GM19324 (cell line): ENCODE results near the gene CEP131.

Source experiments
- ATAC-seq: cut with Tn5 transposase; IDR thresholded peaks from one replicate; pipeline ENCODE4 v1.9.1; 2021; ENCODE audit warnings: mild to moderate bottlenecking, moderate library complexity; ENCODE audit not compliant: unreplicated experiment, low FRiP score

CEP131 gene

GRCh38 chr17:81171941-81172340, 50.8 kb downstream of the CEP131 start:
- ATAC-seq, result no peak

- no peak for ATAC-seq
Observed at GRCh38 chr17:81170727-81171494, 51.9 kb downstream of the CEP131 start.

GRCh38 chr17:81169870-81170309, 52.9 kb downstream of the CEP131 start:
- no peak for ATAC-seq

DNA sequence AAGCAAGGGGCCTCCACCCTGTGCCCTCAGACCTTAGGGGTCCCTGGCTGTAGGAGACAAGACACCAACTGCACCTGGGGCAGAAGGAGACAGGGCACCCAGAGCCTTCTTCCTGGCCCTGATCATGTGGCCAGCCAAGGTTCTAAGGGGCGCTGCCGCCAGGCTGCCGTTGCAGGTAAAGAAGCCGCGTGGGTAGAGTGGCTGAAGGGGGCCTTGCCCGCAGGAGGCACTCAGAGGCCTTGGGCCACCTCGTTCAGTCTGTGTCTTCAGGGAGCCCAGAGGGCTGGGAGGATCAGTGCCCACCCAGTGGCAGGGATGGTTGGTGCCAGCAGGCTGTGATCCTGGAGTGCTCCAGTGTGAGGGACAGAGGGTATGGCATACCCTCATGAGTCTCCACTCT, 55.1 kb downstream of the CEP131 start:
- ATAC-seq, result no peak

- ATAC-seq, result no peak
Observed at GRCh38 chr17:81167194-81167524, 55.6 kb downstream of the CEP131 start.

- ATAC-seq, result no peak
Observed at GRCh38 chr17:81166033-81166492, 56.7 kb downstream of the CEP131 start, which contains the start of gene AATK. AATK (minus strand) TSS chr17:81166221; CDS start chr17:81165992, 229 bp downstream.

DNA sequence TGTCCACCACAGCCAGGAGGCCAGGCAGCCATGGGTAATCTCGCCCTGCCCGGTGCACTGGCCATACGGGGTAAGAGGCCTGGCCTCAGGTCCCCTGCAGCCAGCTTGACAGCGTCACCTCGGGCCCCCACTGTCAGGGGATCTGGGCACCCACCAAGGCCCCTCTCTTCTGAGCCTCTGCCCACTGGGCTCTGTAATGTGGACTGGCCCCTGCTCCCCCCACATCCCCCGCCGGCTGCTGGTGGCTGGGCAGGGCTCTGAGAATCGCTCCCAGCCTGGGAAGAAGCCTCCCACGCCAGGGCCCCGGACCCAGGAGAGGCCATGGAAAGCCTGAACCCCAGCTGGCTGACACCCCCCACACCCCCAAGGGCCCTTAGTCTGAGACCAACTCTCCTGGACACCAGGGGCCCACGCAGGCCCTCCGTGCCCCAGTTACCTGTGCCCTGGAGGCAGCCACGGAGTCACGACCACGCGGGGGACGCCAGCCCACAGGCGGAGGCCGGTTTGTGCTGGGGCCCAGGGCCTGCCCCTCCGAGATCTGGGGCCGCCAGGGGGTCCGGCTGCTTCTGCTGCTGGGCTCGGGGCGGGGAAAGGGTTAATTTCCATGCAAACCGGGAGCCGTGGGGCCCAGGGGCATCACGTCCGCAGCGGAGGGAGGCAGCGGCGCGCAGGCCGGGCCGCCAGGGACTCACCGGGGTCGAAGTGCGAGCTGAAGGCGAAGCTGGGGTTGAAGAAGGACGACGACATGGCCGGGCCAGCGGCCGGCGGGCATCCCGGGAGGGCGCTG, 57.3 kb downstream of the CEP131 start, which contains the start of gene PVALEF:
PVALEF (plus strand) TSS at position 262 of the 787 bp plus-strand sequence. CDS start 15,720 bp downstream, outside the sequence.
- no peak for ATAC-seq

DNA sequence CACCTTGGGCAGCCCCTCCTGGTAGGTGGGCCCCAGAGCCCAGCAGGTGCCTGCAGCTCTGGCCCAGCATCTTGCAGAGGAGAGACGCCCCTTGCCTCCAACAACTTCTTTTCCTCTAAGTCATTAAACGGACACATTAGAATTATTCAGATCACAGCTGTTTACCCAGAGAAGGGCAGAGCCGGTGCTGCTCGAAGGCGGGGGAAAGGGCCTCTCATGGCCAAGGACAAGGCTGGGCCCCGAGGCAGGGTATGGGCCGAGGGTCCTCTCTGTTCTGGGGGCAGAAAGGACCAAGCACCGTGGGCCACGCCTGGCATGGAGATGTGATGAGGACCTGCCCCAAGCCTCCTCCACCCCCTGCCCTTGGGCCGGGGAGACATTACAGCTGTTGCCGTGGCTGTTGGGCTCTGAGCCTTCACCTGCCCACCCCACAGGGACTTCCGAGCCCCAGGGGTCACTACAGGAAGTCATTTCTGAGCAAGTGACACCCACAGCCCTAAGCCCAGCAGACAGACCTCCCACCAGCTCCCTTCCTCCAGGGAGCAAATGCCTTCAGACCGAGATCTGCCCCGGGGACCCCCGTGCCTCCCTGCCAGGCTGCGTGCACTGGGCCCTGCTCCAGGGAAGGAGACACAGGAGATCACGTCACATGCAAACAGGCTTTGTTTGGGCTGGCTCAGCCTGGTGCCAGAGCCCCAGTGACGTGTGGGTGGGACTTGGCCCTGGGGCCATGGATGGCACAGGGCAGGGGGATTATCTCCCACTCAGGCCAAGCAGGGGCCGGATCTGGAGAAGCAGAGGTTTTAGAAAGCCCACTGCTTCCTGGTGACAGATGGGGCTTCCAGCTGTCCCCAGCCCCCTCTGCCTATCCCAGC, 58.2 kb downstream of the CEP131 start:
- no peak for ATAC-seq

DNA sequence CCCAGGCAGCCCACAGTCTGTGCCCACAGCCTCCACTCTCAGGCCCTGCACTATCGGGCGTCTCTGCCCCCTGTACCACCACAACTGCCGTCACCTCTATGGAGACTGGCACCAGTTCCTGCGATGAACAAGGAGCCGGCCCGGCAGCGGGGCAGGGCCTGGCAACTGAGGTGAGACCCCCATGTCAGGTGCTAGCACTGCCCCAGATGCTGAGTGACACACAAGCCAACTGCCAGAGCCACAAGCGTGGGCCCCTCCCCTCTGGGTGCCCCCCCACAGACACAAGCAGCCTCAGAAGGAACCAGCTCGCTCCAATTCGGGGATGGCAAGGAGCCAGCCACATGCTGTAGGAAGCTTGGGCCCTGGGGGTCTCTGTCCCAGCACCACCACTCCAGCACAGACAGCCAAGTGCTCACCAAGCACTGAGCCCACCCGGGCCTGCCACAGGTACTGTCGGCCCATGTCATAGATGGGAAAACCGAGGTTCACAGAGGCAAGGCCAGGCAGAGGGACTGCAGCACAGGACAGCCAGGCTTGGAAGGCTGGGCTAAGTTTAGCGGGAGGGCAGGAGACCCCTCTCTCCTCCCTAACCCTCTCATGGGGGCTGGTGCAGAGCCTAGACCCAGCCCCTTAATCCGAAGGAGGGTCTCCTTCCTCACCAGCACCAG, 58.9 kb downstream of the CEP131 start:
- no peak for ATAC-seq

DNA sequence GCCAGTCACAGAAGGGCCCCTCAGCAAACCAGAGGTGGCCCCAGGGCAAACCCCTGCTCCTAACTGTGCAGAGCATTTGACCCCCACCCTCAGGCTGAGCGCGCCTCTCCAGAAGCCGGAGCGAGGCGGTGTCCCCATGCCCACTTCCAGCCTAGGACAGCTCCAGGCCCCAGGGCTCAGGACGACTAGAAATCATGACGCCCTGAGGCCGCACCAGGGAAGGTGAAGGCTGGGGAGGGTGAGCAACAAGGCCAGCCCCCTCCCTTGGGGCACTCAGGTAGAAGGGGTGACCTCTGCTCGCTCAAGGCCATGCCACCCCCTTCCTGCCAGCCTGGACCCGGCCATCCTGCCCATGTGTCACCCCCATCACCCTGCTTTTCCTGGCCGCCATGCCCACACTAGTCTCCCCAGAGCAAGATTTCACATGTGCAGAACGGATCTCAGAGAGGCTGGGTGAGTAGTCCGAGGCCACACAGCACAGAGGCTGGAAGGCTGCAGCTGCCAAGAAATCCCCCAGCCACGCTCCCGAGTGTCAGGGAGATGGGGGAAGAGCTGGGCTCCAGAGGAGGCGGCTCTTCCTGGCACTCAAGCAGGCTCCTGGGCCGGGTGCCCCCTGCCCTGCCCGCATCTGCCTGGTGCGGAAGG, 59.6 kb downstream of the CEP131 start:
- ATAC-seq, result no peak

GRCh38 chr17:81162491-81162890, 60.3 kb downstream of the CEP131 start:
- no peak for ATAC-seq

GRCh38 chr17:81161972-81162371, 60.8 kb downstream of the CEP131 start:
- ATAC-seq, result no peak

GRCh38 chr17:81161536-81161935, 61.2 kb downstream of the CEP131 start:
- ATAC-seq, result no peak

GRCh38 chr17:81160747-81161453, 61.9 kb downstream of the CEP131 start:
- no peak for ATAC-seq

- ATAC-seq, result no peak
Observed at GRCh38 chr17:81160306-81160705, 62.5 kb downstream of the CEP131 start.

GRCh38 chr17:81159611-81160265, 63.0 kb downstream of the CEP131 start:
- no peak for ATAC-seq

DNA sequence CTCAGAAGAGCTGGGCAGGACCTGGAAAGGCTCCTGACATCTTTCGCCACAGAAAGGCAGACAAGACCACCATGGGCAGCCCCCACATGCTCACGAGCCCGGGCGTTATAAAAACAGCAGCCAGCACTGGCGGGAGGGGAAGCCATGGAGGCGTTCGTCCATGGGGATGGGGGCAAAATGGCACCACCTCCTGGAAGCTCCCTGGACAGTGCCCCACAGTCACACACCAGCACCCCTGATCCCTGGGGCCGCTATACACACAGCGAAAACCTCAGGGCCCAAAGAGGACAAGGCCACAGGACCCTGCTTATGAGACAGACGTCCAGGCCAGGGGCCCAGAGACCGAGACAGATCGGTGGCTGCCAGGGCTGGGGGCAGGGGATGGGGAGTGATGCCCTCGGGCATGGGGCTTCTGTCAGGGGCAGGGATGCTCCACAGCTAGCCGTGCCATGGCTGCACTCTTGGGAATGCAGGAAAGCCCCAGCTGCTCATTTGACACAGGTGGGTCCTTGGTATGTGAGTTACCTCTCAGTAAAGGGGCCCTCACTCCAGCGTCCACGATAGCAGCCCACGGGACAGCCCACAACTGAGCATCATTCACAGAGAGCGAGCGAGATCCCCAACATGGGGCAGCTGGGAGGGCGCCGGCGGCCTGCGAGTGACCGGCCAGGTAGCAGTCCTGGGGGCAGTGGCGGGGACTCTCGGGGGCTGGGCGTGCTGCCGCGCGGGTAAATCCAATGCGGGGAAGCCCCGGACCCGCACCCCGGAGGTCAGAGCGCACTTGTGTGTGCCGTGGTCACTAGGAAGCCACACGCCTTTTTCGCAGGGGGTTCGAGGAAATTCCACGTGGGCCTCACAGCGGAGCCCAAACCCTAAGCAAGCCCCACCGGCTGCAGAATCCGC, 63.8 kb downstream of the CEP131 start:
- ATAC-seq, result no peak
